ENCODE results near the gene ADPRHL1.
"Not testable (repeated sequence)": the region's sequence is repeated elsewhere in the genome, so short reads cannot be mapped to it uniquely, and the experiment has no call there.

Gene ADPRHL1

GRCh38 chr13:113441661-113442060 lies 11.6 kb downstream of the ADPRHL1 start:
- TF ChIP-seq POU2F2 (IDR thresholded peaks at IDR 0.05; ENCODE audit: low read depth, low read length) (no peak), SPI1 (IDR thresholded peaks at IDR 0.05; ENCODE audit: low read depth, low read length) (no peak), PAX5 (IDR thresholded peaks at IDR 0.05; ENCODE audit: insufficient read depth, low read length, severe bottlenecking) (no peak), POLR2AphosphoS5 (IDR thresholded peaks at IDR 0.05; ENCODE audit: low read depth, low read length) (no peak), TAF1 (IDR thresholded peaks at IDR 0.05; ENCODE audit: low read depth, low read length) (no peak), POLR2A (IDR thresholded peaks at IDR 0.05; ENCODE audit: low read depth, low read length) (no peak)
- no peak for FAIRE-seq

DNA sequence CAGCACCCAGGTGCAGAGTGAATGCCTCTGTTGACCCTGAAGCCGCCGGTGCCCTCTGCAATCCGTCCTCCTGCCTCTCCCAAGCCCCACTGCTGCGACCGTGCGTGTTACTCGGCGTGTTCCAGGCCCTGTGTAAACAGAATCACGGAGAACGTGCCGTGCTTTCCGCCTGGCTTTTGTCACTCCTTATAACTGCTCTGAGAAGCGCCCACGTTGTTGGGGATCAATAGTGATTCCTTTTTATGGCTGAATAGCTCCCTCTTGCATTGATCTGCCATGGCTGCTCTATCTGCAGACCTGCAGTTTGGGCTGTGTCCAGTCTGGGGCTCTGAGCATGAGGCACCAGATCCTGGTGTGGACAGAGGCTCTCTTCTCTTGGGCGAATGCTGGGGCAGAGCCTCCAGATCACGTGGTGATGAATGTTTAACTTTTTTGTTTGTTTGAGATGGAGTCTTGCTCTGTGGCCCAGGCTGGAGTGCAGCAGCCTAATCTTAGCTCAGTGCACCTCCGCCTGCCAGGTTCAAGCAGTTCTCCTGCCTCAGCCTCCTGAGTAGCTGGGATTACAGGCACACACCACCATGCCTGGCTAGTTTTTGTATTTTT lies 15.8 kb downstream of the ADPRHL1 start:
- no peak for TF ChIP-seq PAX5 (IDR thresholded peaks at IDR 0.05; ENCODE audit: insufficient read depth, low read length, severe bottlenecking)
- no peak for TF ChIP-seq POU2F2 (IDR thresholded peaks at IDR 0.05; ENCODE audit: low read depth, low read length)
- TF ChIP-seq POLR2AphosphoS5 (IDR thresholded peaks at IDR 0.05; ENCODE audit: low read depth, low read length), result no peak
- TF ChIP-seq TAF1 (IDR thresholded peaks at IDR 0.05; ENCODE audit: low read depth, low read length), result no peak
- TF ChIP-seq SPI1 (IDR thresholded peaks at IDR 0.05; ENCODE audit: low read depth, low read length), result no peak
- TF ChIP-seq POLR2A (IDR thresholded peaks at IDR 0.05; ENCODE audit: low read depth, low read length), result no peak
- FAIRE-seq (no peak), DNase-seq (ENCODE audit: insufficient read length, low spot score) (no peak)

More at GRCh38 chr13:113441661-113442060, 11.6 kb downstream of the ADPRHL1 start:
- no peak for DNase-seq (ENCODE audit: insufficient read length, low spot score)

DNA sequence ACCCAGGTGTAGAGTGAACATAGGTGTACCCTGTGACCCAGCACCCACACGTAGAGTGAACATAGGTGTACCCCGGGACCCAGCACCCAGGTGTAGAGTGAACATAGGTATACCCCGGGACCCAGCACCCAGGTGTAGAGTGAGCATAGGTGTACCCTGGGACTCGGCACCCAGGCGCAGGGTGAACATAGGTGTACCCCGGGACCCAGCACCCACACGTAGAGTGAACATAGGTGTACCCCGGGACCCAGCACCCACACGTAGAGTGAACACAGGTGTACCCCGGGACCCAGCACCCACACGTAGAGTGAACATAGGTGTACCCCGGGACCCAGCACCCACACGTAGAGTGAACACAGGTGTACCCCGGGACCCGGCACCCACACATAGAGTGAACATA lies 16.4 kb downstream of the ADPRHL1 start:
- DNase-seq (ENCODE audit: insufficient read length, low spot score); FAIRE-seq: not testable (repeated sequence)

GRCh38 chr13:113435907-113436306 lies 17.4 kb downstream of the ADPRHL1 start:
- DNase-seq (ENCODE audit: insufficient read length, low spot score); FAIRE-seq: not testable (repeated sequence)

DNA sequence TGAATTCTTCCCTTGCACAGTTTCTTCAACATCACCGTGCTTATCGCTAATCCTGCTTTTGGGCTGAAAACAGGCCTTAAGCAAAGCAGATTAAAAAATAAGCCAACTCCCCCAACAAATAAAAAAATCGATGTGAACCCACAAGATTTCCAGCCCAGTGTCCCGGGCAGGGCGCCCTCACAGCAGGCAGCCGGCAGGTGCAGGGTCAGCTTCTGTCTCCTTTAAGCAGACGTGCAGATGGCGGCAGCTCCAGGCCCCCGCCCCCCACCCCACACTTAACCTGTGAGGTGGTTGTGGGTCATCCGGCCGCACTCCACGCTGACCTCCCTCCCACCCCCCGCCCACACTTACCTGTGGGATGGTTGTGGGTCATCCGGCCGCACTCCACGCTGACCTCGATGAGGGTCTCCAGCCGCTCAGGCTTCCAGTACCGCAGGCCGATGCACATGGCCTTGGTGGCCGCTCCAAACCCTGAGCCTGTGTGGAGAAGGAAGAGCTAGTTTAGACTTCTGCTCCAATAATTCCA lies 19.8 kb downstream of the ADPRHL1 start:
- no peak for FAIRE-seq

GRCh38 chr13:113432506-113433270 lies 20.6 kb downstream of the ADPRHL1 start:
- DNase-seq (ENCODE audit: insufficient read length, low spot score), result no peak
- no peak for FAIRE-seq
- TF ChIP-seq TAF1 (IDR thresholded peaks at IDR 0.05; ENCODE audit: low read depth, low read length) (no peak), PAX5 (IDR thresholded peaks at IDR 0.05; ENCODE audit: insufficient read depth, low read length, severe bottlenecking) (no peak), SPI1 (IDR thresholded peaks at IDR 0.05; ENCODE audit: low read depth, low read length) (no peak), POLR2A (IDR thresholded peaks at IDR 0.05; ENCODE audit: low read depth, low read length) (no peak), POU2F2 (IDR thresholded peaks at IDR 0.05; ENCODE audit: low read depth, low read length) (no peak), POLR2AphosphoS5 (IDR thresholded peaks at IDR 0.05; ENCODE audit: low read depth, low read length) (no peak)

More for the DNA sequence above, 19.8 kb downstream of the ADPRHL1 start:
- DNase-seq (ENCODE audit: insufficient read length, low spot score), result no peak
- TF ChIP-seq SPI1 (IDR thresholded peaks at IDR 0.05; ENCODE audit: low read depth, low read length), result no peak
- TF ChIP-seq POLR2A (IDR thresholded peaks at IDR 0.05; ENCODE audit: low read depth, low read length), result no peak
- TF ChIP-seq TAF1 (IDR thresholded peaks at IDR 0.05; ENCODE audit: low read depth, low read length), result no peak
- TF ChIP-seq PAX5 (IDR thresholded peaks at IDR 0.05; ENCODE audit: insufficient read depth, low read length, severe bottlenecking), result no peak
- no peak for TF ChIP-seq POU2F2 (IDR thresholded peaks at IDR 0.05; ENCODE audit: low read depth, low read length)
- no peak for TF ChIP-seq POLR2AphosphoS5 (IDR thresholded peaks at IDR 0.05; ENCODE audit: low read depth, low read length)

DNA sequence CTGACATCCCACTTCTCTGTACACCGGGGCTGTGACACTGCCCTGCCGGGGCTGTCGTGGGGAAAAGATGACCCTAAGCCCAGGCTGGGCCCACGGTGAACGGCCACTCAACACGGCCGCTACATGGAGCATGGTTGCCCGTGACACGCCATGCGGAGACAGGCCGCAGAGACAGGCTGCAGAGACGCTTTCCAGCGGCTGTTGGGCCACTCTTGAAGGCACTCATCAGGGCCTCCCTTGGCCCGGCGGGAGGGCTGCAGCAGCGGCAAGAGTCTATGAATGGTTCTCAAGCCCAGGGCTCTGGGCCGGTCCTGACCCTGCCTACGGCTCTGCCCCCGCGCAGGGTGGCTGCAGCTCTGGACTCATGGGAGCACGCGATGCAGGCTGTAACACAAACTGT lies 22.1 kb downstream of the ADPRHL1 start:
- TF ChIP-seq PAX5 (IDR thresholded peaks at IDR 0.05; ENCODE audit: insufficient read depth, low read length, severe bottlenecking) (no peak), POLR2AphosphoS5 (IDR thresholded peaks at IDR 0.05; ENCODE audit: low read depth, low read length) (no peak), POU2F2 (IDR thresholded peaks at IDR 0.05; ENCODE audit: low read depth, low read length) (no peak), TAF1 (IDR thresholded peaks at IDR 0.05; ENCODE audit: low read depth, low read length) (no peak), SPI1 (IDR thresholded peaks at IDR 0.05; ENCODE audit: low read depth, low read length) (no peak), POLR2A (IDR thresholded peaks at IDR 0.05; ENCODE audit: low read depth, low read length) (no peak)
- DNase-seq (ENCODE audit: insufficient read length, low spot score), result no peak
- FAIRE-seq, result no peak

DNA sequence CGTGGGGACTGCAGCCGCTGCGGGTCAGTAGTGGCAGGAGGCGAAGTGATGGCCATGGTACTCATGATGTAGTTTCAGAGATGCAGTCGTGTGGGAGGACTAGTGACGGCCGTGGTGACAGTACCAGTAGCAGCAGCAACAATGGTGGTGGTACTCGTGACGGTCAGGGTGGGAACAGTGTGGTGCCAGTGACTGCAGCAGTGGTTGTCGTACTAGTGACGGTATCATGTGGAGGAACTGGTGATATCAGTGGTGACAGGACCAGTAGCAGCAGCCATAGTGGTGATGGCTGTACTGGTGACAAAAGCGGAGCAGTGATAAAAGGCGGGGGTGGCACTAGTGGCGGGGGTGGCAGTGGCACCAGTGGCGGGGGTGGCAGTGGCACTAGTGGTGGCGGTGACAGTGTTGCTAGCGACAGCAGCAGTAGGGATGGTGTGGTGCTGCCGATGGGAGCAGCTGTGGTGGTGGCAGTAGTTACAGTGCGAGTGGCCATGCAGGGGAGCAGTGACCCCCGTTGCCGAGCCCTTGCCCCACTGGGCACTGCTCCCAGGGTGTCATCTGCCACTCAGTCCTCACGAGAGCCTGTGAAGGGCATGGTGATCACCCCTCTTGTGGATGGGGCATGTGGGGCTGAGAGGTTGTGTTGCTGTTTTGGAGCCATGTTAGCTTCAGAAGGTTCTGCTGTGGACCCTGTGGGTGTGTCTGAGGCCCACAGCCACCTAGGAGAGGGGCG lies 22.7 kb downstream of the ADPRHL1 start:
- TF ChIP-seq TAF1 (IDR thresholded peaks at IDR 0.05; ENCODE audit: low read depth, low read length) (no peak), POU2F2 (IDR thresholded peaks at IDR 0.05; ENCODE audit: low read depth, low read length) (no peak), POLR2AphosphoS5 (IDR thresholded peaks at IDR 0.05; ENCODE audit: low read depth, low read length) (no peak), SPI1 (IDR thresholded peaks at IDR 0.05; ENCODE audit: low read depth, low read length) (no peak), PAX5 (IDR thresholded peaks at IDR 0.05; ENCODE audit: insufficient read depth, low read length, severe bottlenecking) (no peak), POLR2A (IDR thresholded peaks at IDR 0.05; ENCODE audit: low read depth, low read length) (no peak)
- FAIRE-seq, result no peak
- no peak for DNase-seq (ENCODE audit: insufficient read length, low spot score)

GRCh38 chr13:113429608-113429985 lies 23.7 kb downstream of the ADPRHL1 start:
- DNase-seq (ENCODE audit: insufficient read length, low spot score) (no peak), FAIRE-seq (no peak)
- TF ChIP-seq POLR2AphosphoS5 (IDR thresholded peaks at IDR 0.05; ENCODE audit: low read depth, low read length) (no peak), PAX5 (IDR thresholded peaks at IDR 0.05; ENCODE audit: insufficient read depth, low read length, severe bottlenecking) (no peak), POLR2A (IDR thresholded peaks at IDR 0.05; ENCODE audit: low read depth, low read length) (no peak), TAF1 (IDR thresholded peaks at IDR 0.05; ENCODE audit: low read depth, low read length) (no peak), SPI1 (IDR thresholded peaks at IDR 0.05; ENCODE audit: low read depth, low read length) (no peak), POU2F2 (IDR thresholded peaks at IDR 0.05; ENCODE audit: low read depth, low read length) (no peak)
